GM06990 (cell line): ENCODE data around the gene EPC2.

Source experiments
- DNase-seq: peaks from one replicate; pipeline ENCODE4 v3.0.0-alpha.2; 2011; ENCODE audit not compliant: insufficient read length; ENCODE audit errors: extremely low read depth
- H3K27me3 ChIP-seq: replicated peaks from 2 replicates; pipeline ENCODE4 v1.6.0; 2011; ENCODE audit warnings: low read length; ENCODE audit not compliant: control insufficient read depth, insufficient read depth
- H3K36me3 ChIP-seq: 2 replicates; pipeline ENCODE4 v1.5.1; 2011; ENCODE audit warnings: low read length; ENCODE audit not compliant: control insufficient read depth, insufficient read depth
- H3K4me3 ChIP-seq: replicated peaks from 2 replicates; pipeline ENCODE4 v1.5.1; 2011; ENCODE audit warnings: low read depth, mild to moderate bottlenecking, control low read depth, low read length
- TF ChIP-seq, protein P1 (sequence below): IDR thresholded peaks from 2 replicates; pipeline ENCODE4 v1.5.1; 2011; ENCODE audit warnings: low read length, control low read depth, mild to moderate bottlenecking, inconsistent platforms; ENCODE audit not compliant: insufficient read depth, poor library complexity, severe bottlenecking

Gene EPC2

DNA sequence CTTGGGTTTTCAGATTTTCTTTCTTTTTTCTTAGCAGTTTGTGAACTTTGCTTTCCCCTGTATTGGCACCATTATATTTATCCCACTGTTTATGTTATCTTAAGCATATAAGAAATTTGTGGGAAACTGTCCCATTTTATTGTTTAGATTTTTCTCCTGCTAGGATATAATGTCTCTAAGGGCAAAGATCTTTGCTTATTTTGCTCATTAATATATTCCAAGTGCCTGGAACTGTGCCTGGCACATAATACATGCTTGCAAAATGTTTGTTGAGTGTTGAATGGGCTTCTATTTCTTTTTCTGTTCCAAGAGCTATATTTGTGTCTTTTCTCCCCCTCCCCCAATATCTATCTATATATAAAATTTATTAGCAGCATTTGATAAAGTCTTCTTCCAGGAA, 5.4 kb downstream of the EPC2 start:
- no peak for DNase-seq
- TF ChIP-seq, protein P1, sequence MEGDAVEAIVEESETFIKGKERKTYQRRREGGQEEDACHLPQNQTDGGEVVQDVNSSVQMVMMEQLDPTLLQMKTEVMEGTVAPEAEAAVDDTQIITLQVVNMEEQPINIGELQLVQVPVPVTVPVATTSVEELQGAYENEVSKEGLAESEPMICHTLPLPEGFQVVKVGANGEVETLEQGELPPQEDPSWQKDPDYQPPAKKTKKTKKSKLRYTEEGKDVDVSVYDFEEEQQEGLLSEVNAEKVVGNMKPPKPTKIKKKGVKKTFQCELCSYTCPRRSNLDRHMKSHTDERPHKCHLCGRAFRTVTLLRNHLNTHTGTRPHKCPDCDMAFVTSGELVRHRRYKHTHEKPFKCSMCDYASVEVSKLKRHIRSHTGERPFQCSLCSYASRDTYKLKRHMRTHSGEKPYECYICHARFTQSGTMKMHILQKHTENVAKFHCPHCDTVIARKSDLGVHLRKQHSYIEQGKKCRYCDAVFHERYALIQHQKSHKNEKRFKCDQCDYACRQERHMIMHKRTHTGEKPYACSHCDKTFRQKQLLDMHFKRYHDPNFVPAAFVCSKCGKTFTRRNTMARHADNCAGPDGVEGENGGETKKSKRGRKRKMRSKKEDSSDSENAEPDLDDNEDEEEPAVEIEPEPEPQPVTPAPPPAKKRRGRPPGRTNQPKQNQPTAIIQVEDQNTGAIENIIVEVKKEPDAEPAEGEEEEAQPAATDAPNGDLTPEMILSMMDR: no peak

DNA sequence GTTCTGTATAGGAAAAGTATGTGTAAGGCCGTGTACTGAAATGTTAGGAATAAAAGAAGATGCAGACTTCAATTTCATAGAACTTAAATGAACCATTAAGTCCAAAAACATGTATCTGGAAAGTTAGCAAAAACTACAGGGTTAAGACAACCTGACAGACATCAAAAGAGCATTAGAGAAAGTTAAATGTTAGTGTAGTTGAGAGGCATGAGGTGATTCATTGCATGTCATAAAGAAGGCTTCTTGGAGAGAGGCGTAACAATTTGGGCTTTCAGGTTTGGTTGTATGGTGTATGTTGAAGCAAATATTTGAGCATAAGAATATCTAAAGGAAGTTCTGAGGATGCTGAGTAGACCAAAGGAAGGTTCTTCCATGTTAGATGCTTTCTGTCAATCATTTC, 6.3 kb downstream of the EPC2 start:
- TF ChIP-seq, protein P1: no peak
- no peak overlapping the region for H3K4me3 ChIP-seq
- H3K36me3 ChIP-seq: no peaks in the 10 kb centered on the region
- no peaks in the 10 kb centered on the region for H3K27me3 ChIP-seq
- no peak for DNase-seq

More for the DNA sequence above, 5.4 kb downstream of the EPC2 start:
- H3K36me3 ChIP-seq: no peaks in the 10 kb centered on the region
- no peak overlapping the region for H3K4me3 ChIP-seq
- H3K27me3 ChIP-seq: no peaks in the 10 kb centered on the region

DNA sequence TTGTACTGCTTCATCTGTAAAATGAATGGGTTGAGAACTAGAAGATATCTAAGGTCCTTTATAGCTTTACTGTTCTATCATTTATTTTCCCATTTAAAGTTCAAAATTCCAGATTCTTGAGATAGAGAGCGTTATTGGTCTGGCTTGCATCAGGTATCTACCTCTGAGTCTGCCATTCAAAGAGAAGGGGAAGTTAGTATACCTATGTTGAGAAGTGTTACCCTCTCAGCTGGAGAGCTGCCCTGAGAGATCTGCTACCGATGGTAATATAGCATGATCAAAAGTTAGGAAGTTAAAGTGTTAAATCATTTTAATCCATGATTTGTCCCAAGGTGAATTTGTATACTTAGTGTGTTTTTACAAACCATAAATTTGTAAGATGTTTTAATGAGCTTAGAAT, 7.4 kb downstream of the EPC2 start:
- Histone ChIP-seq H3K27me3 (no peaks in the 10 kb centered on the region), H3K36me3 (no peaks in the 10 kb centered on the region), H3K4me3 (no peak overlapping the region)
- TF ChIP-seq, protein P1: no peak
- no peak for DNase-seq

GRCh38 chr2:148653437-148653836, 8.9 kb downstream of the EPC2 start:
- peak; percentile 26 for DNase-seq
- no peak overlapping the region for H3K4me3 ChIP-seq
- TF ChIP-seq, protein P1: no peak
- H3K27me3 ChIP-seq: no peaks in the 10 kb centered on the region
- no peaks in the 10 kb centered on the region for H3K36me3 ChIP-seq

GRCh38 chr2:148654435-148654834, 9.9 kb downstream of the EPC2 start:
- no peak overlapping the region for H3K4me3 ChIP-seq
- no peaks in the 10 kb centered on the region for H3K36me3 ChIP-seq
- TF ChIP-seq, protein P1: no peak
- H3K27me3 ChIP-seq: no peaks in the 10 kb centered on the region
- DNase-seq: no peak

- H3K27me3 ChIP-seq: no peaks in the 10 kb centered on the region
- TF ChIP-seq, protein P1: no peak
- H3K4me3 ChIP-seq: no peak overlapping the region
- DNase-seq: no peak
- H3K36me3 ChIP-seq: no peaks in the 10 kb centered on the region
These were observed 12.0 kb downstream of the EPC2 start for GRCh38 chr2:148656516-148656915.
